ENCODE data around the gene CCDC40.

DNA sequence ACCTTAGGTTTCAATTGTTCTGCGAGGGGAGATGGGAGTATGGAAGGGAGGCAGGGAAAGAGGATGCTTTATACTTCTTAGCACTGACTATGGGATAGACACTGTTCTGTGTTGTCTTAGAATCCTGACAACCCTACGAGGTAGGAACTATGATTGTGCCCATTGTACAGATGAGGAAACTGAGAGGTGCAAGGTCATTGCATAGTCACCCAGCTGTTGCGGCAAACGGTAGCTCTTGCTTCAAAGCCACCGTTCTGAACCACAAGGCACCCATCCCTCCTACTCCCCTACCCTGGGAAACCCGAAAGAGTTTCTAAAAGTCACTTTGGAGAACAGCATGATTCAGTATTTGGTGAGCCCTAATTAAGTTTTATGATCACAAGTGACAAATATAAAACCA lies 7.5 kb downstream of the CCDC40 start:
- TF ChIP-seq POLR2AphosphoS5 (IDR thresholded peaks at IDR 0.05) (no peak), CTCF (IDR thresholded peaks at IDR 0.05) (no peak)
